Endothelial cell (in vitro differentiated cells): ENCODE measurements around the gene TAS2R40. TPM values are rescaled to one million over a fixed set of nuclear protein-coding genes. Genes with fewer than 3 reads are reported as not detected.

ENCODE experiments used
- DNase-seq: peaks from one replicate; pipeline ENCODE4 v3.0.0; 2021; ENCODE audit warnings: low spot score
- H3K27ac Mint-ChIP-seq: one replicate; pipeline ENCODE4 v1.8.0; 2021; ENCODE audit warnings: mixed read lengths, inconsistent platforms; ENCODE audit not compliant: unreplicated experiment
- H3K27me3 Mint-ChIP-seq: one replicate; pipeline ENCODE4 v1.8.0; 2021; ENCODE audit warnings: mild to moderate bottlenecking, moderate library complexity, mixed read lengths, inconsistent platforms; ENCODE audit not compliant: unreplicated experiment
- H3K36me3 Mint-ChIP-seq: one replicate; pipeline ENCODE4 v1.8.0; 2021; ENCODE audit warnings: mild to moderate bottlenecking, low read depth, mixed read lengths, inconsistent platforms; ENCODE audit not compliant: unreplicated experiment
- H3K4me1 Mint-ChIP-seq: one replicate; pipeline ENCODE4 v1.8.0; 2021; ENCODE audit warnings: mild to moderate bottlenecking, mixed read lengths, inconsistent platforms; ENCODE audit not compliant: unreplicated experiment
- H3K4me3 Mint-ChIP-seq: one replicate; pipeline ENCODE4 v1.8.0; 2021; ENCODE audit warnings: mild to moderate bottlenecking, mixed read lengths, inconsistent platforms; ENCODE audit not compliant: unreplicated experiment
- H3K9me3 Mint-ChIP-seq: one replicate; pipeline ENCODE4 v1.8.0; 2021; ENCODE audit warnings: mixed read lengths, inconsistent platforms; ENCODE audit not compliant: unreplicated experiment
- total RNA-seq: library from RNA; stranded (reverse); fragmentation: NEBNext Ultra II Directional; extraction: Animal tissue kit (Norgen Biotek cat#: 25700); gene quantifications from one replicate; pipeline ENCODE4 v1.2.1, GENCODE V29; 2021; ENCODE audit not compliant: unreplicated experiment
- TF ChIP-seq, protein P1 (sequence below): fragments of 200-600 bp; sonication (generic); IDR thresholded peaks from one replicate; pipeline ENCODE4 v1.5.0; 2021; ENCODE audit warnings: antibody characterized with exemption; ENCODE audit not compliant: unreplicated experiment

TAS2R40 gene
- total RNA-seq, 1 donor from 2014 or later = not detected

DNA sequence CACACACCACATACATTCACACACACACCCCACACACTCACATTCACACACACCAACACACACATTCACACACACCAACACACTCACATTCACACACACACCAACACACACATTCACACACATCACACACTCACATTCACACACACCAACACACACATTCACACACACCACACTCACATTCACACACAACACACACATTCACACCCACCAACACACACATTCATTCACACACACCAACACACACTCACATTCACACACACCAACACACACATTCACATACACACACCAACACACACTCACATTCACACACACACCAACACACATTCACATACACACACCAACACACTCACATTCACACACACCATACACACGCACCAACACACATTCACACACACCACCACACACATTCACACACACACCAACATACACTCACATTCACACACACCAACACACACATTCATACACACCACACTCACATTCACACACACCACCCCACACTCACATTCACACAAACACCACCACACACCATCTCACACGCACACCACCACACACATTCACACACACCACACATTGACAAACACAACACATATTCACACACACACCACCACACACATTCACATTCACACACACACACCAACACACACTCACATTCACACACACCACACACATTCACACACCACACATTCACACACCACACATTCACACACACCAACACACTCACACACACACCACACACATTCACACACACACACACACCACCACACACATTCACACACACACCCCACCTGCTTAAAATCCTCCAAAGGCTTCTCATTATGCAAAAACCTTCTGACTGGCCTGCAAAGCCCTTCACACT, 9.0 kb downstream of the TAS2R40 start:
- H3K27ac Mint-ChIP-seq = no peak overlapping the region

GRCh38 chr7:143233816-143234532, 12.1 kb downstream of the TAS2R40 start:
- TF ChIP-seq, protein P1, sequence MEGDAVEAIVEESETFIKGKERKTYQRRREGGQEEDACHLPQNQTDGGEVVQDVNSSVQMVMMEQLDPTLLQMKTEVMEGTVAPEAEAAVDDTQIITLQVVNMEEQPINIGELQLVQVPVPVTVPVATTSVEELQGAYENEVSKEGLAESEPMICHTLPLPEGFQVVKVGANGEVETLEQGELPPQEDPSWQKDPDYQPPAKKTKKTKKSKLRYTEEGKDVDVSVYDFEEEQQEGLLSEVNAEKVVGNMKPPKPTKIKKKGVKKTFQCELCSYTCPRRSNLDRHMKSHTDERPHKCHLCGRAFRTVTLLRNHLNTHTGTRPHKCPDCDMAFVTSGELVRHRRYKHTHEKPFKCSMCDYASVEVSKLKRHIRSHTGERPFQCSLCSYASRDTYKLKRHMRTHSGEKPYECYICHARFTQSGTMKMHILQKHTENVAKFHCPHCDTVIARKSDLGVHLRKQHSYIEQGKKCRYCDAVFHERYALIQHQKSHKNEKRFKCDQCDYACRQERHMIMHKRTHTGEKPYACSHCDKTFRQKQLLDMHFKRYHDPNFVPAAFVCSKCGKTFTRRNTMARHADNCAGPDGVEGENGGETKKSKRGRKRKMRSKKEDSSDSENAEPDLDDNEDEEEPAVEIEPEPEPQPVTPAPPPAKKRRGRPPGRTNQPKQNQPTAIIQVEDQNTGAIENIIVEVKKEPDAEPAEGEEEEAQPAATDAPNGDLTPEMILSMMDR = no peak
- Mint-ChIP-seq H3K4me1 (no peaks in the 10 kb centered on the region), H3K27me3 (peaks cover under 1% of the 10 kb centered on the region), H3K9me3 (no peaks in the 10 kb centered on the region), H3K27ac (no peak overlapping the region), H3K4me3 (no peak overlapping the region), H3K36me3 (no peaks in the 10 kb centered on the region)
- no peak for DNase-seq

More for the DNA sequence above, 9.0 kb downstream of the TAS2R40 start:
- no peaks in the 10 kb centered on the region for H3K9me3 Mint-ChIP-seq
- H3K36me3 Mint-ChIP-seq = no peaks in the 10 kb centered on the region
- DNase-seq = no peak
- H3K4me3 Mint-ChIP-seq = no peak overlapping the region
- H3K4me1 Mint-ChIP-seq = no peaks in the 10 kb centered on the region
- TF ChIP-seq, protein P1 = no peak
- no peaks in the 10 kb centered on the region for H3K27me3 Mint-ChIP-seq

DNA sequence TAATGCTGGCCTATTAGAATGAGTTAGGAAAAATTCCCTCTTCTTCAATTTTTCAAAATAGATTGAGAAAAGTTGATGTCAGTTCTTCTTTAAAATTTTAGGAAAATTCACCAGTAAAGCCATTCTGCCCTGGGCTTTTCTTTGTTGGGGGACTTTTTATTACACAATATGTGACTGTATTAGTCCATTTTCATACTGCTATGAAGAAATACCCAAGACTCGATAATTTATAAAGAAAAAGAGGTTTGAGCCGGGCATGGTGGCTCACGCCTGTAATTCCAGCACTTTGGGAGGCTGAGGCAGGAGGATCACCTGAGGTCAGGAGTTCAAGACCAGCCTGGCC, 12.7 kb downstream of the TAS2R40 start:
- no peaks in the 10 kb centered on the region for H3K36me3 Mint-ChIP-seq
- H3K9me3 Mint-ChIP-seq = no peaks in the 10 kb centered on the region
- H3K27ac Mint-ChIP-seq = no peak overlapping the region
- peaks cover 1% of the 10 kb centered on the region for H3K27me3 Mint-ChIP-seq
- no peak for DNase-seq
- TF ChIP-seq, protein P1 = no peak
- no peak overlapping the region for H3K4me3 Mint-ChIP-seq
- no peaks in the 10 kb centered on the region for H3K4me1 Mint-ChIP-seq

- TF ChIP-seq, protein P1 = no peak
- H3K27ac Mint-ChIP-seq = no peak overlapping the region
- no peaks in the 10 kb centered on the region for H3K9me3 Mint-ChIP-seq
- H3K27me3 Mint-ChIP-seq = peaks cover 1% of the 10 kb centered on the region
- no peak for DNase-seq
- H3K36me3 Mint-ChIP-seq = no peaks in the 10 kb centered on the region
- no peaks in the 10 kb centered on the region for H3K4me1 Mint-ChIP-seq
- no peak overlapping the region for H3K4me3 Mint-ChIP-seq
These were observed 13.7 kb downstream of the TAS2R40 start for GRCh38 chr7:143235561-143235960.
